Astrocyte (in vitro differentiated cells and primary cell): Measurements from ENCODE around the gene CD200.
"Not testable (repeated sequence)": the region's sequence is repeated elsewhere in the genome, so short reads cannot be mapped to it uniquely, and the experiment has no call there.

Experiments used
- EZH2 ChIP-seq: IDR thresholded peaks from 2 replicates; pipeline ENCODE4 v1.6.1; 2012; ENCODE audit warnings: mild to moderate bottlenecking, low read length, inconsistent platforms; ENCODE audit not compliant: insufficient read depth
- TF ChIP-seq, protein P1 (sequence below): IDR thresholded peaks from 2 replicates; pipeline ENCODE4 v1.5.1; 2011; ENCODE audit warnings: low read depth, mild to moderate bottlenecking, inconsistent platforms, low read length, moderate library complexity; ENCODE audit not compliant: insufficient read depth

DNA sequence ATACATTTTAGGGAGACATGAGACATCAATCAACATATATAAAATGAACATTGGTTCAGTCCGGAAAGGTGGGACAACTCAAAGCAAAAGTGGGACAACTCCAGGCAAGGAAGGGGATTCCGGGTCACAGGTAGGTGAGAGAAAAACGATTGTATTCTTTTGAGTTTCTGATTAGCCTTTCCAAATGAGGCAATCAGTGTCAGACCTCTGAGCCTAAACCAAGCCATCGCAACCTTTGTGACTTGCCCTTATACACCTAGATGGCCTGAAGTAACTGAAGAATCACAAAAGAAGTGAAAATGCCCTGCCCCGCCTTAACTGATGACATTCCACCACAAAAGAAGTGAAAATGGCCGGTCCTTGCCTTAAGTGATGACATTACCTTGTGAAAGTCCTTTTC, 66.6 kb downstream of the CD200 start:
- TF ChIP-seq, protein P1, sequence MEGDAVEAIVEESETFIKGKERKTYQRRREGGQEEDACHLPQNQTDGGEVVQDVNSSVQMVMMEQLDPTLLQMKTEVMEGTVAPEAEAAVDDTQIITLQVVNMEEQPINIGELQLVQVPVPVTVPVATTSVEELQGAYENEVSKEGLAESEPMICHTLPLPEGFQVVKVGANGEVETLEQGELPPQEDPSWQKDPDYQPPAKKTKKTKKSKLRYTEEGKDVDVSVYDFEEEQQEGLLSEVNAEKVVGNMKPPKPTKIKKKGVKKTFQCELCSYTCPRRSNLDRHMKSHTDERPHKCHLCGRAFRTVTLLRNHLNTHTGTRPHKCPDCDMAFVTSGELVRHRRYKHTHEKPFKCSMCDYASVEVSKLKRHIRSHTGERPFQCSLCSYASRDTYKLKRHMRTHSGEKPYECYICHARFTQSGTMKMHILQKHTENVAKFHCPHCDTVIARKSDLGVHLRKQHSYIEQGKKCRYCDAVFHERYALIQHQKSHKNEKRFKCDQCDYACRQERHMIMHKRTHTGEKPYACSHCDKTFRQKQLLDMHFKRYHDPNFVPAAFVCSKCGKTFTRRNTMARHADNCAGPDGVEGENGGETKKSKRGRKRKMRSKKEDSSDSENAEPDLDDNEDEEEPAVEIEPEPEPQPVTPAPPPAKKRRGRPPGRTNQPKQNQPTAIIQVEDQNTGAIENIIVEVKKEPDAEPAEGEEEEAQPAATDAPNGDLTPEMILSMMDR = not testable (repeated sequence)
- not testable (repeated sequence) for TF ChIP-seq EZH2
